Measurements from ENCODE around the gene RPSA. TPM values are rescaled to one million over a fixed set of nuclear protein-coding genes. Genes with fewer than 3 reads are reported as not detected.

The RPSA gene
- total RNA-seq, 4 donors from 2014 or later: 460 to 1,003 (median 843) TPM

- Histone ChIP-seq H3K27me3 (no peaks in the 10 kb centered on the region), H3K27ac (peak overlapping the region in 3 of 4 donors; percentile 82 to 90 (median 88)), H3K9me3 (no peaks in the 10 kb centered on the region), H3K4me3 (peak overlapping the region in 3 of 4 donors; percentile 59 to 78 (median 70)), H3K4me1 (peaks cover 6 to 41% (median 21%) of the 10 kb centered on the region in 4 donors), H3K36me3 (peaks cover 0 to 38% (median 19%) of the 10 kb centered on the region in 4 donors)
- intact Hi-C loops (cut with DNase I; ENCODE audit: low total_unique reads): loop anchor here (2.0 kb wide), 1 partner anchor 25 kb away; the partner anchor contains the start of gene SLC25A38
- in situ Hi-C loops (cut with MboI; ENCODE audit: low pct_ligation_motif_present in 1 of 4, low pct_unique_long_range_greater_than_20kb in 1 of 4, low sequenced_read_pairs in 3 of 4): loop anchor here in 1 of 4 donors (25.0 kb wide), 1 partner anchor 904 kb away; the partner anchor contains the start of gene EIF1B
- no peak for DNase-seq
- WGBS, 2 donors (ENCODE audit: low coverage in 1 of 2): 51 to 57% methylated on average over 5 to 6 of the region's 6 CpGs
- TF ChIP-seq EP300 (IDR thresholded peaks at IDR 0.05; ENCODE audit: low read depth) (no peak), CTCF (IDR thresholded peaks at IDR 0.05) (no peak), POLR2AphosphoS5 (IDR thresholded peaks at IDR 0.05) (no peak), POLR2A (IDR thresholded peaks at IDR 0.05) (no peak)
Observed at GRCh38 chr3:39407773-39408492, 1.4 kb downstream of the RPSA start.

- TF ChIP-seq POLR2AphosphoS5 (IDR thresholded peaks at IDR 0.05) (no peak), CTCF (IDR thresholded peaks at IDR 0.05) (no peak), POLR2A (IDR thresholded peaks at IDR 0.05) (no peak), EP300 (IDR thresholded peaks at IDR 0.05; ENCODE audit: low read depth) (no peak)
- in situ Hi-C loops (cut with MboI; ENCODE audit: low pct_ligation_motif_present in 1 of 4, low pct_unique_long_range_greater_than_20kb in 1 of 4, low sequenced_read_pairs in 3 of 4) (loop anchor here in 1 of 4 donors (25.0 kb wide), 1 partner anchor 904 kb away; the partner anchor contains the start of gene EIF1B), intact Hi-C loops (cut with DNase I; ENCODE audit: low total_unique reads) (no loop called here)
- H3K9me3 ChIP-seq: no peaks in the 10 kb centered on the region
- H3K36me3 ChIP-seq: peaks cover 0 to 45% (median 20%) of the 10 kb centered on the region in 4 donors
- DNase-seq: no peak
- peaks cover 6 to 41% (median 21%) of the 10 kb centered on the region in 4 donors for H3K4me1 ChIP-seq
- no peak overlapping the region for H3K4me3 ChIP-seq
- WGBS, 2 donors (ENCODE audit: low coverage in 1 of 2): 65 to 70% methylated on average over 13 to 21 of the region's 21 CpGs
- no peak overlapping the region for H3K27ac ChIP-seq
- no peaks in the 10 kb centered on the region for H3K27me3 ChIP-seq
Observed at GRCh38 chr3:39408493-39409372, 2.2 kb downstream of the RPSA start.

DNA sequence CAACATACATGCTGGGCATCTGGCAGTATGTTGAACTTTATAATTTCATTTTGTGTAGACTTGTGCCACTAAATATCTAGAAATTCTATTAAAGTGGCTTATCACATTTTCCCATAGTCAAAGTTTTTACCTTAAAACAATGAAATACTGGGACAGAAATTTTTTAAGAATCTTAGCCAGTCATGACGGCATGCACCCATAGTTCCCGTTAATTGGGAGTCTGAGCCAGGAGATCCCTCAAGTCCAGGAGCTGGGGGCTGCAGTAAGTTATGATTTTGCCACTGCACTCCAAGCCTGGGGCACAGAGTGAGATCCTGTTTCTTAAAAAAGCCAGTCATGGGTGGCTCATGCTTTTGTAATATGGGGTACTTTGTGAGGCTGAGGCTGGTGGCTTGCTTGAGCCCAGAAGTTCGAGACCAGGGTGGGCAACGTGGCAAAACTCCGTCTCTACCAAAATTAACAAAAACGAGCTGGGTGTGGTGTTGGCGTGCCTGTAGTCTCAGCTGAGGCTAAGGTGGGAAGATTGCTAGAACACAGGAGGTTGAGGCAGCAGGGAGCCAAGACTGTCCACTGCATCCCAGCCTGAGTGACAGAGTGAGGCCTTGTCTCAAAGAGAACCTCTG is 3.1 kb downstream of the RPSA start:
- Histone ChIP-seq H3K9me3 (no peaks in the 10 kb centered on the region), H3K27ac (no peak overlapping the region), H3K4me1 (peaks cover 6 to 48% (median 23%) of the 10 kb centered on the region in 4 donors), H3K4me3 (no peak overlapping the region), H3K36me3 (peaks cover 0 to 45% (median 20%) of the 10 kb centered on the region in 4 donors), H3K27me3 (no peaks in the 10 kb centered on the region)
- intact Hi-C loops (cut with DNase I; ENCODE audit: low total_unique reads): no loop called here
- no peak for DNase-seq
- in situ Hi-C loops (cut with MboI; ENCODE audit: low pct_ligation_motif_present in 1 of 4, low pct_unique_long_range_greater_than_20kb in 1 of 4, low sequenced_read_pairs in 3 of 4): loop anchor here in 1 of 4 donors (25.0 kb wide), 1 partner anchor 903 kb away; the partner anchor contains the start of gene EIF1B
- WGBS, 2 donors (ENCODE audit: low coverage in 1 of 2): 38 to 65% methylated on average over 4 to 7 of the region's 7 CpGs
- TF ChIP-seq CTCF (IDR thresholded peaks at IDR 0.05): no peak
- no peak for TF ChIP-seq EP300 (IDR thresholded peaks at IDR 0.05; ENCODE audit: low read depth)
- no peak for TF ChIP-seq POLR2AphosphoS5 (IDR thresholded peaks at IDR 0.05)
- TF ChIP-seq POLR2A (IDR thresholded peaks at IDR 0.05): no peak

All from transverse colon (tissue), 4 donors.